ENCODE measurements around the gene KIFAP3. TPM values are rescaled to one million over a fixed set of nuclear protein-coding genes. Genes with fewer than 3 reads are reported as not detected.

Gene KIFAP3
- total and polyA plus RNA-seq, 2 of the 8 experiments (the other 6 are each of a cell fraction or from before 2014, with no cell fraction given): 1.3 to 3.2 TPM

DNA sequence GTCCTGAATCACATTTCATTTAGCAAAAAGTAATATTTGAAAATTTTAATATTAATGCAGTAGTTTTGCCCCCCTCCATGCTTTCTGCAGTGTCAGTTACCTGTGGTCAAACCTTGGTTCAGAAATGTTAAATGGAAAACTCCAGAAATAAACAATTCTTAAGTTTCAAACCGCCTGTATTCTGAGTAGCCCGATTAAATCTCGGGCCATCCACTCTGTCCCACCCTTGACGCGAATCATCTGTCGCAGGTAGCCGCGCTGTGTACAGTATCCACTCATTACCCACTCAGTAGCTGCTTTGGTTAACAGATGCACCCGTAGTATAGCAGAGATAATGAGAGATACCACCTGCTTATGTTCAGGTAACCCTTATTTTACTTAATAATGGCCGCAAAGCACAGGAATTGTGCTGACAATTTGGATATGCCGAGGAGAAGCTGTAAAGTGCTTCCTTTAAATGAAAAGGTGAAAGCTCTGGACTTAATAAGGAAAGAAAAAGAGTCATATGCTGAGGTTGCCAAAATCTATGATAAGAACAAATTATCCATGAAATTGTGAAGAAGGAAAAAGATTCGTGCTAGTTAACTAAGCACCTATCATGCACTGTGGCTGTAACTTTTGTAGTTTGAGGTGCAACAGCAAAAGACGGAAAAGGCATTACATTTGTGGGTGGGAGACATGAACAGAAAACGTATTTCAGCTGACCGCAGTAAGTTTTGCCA, 179.9 kb downstream of the KIFAP3 start:
- WGBS, 2 experiments (ENCODE audit: extremely low coverage in 1 of 2, insufficient coverage in 1 of 2, insufficient read length in 1 of 2, insufficient replicate concordance in 2 of 2, low coverage in 1 of 2, low lambda C conversion rate in 2 of 2, missing lambda C conversion rate in 1 of 2): 51% methylated on average over 15 of the region's 15 CpGs; no CpG with 5 or more reads in 1 of the 2 experiments
- H2BK120ac ChIP-seq (replicated peaks; ENCODE audit: low read depth, low read length): no peak overlapping the region
- no peak overlapping the region for H4K91ac ChIP-seq (replicated peaks; ENCODE audit: insufficient read length, low read length)
- peaks cover 0 to 10% (median 7%) of the 10 kb centered on the region in 4 experiments; a peak in 4 of 7 replicates for H3K4me1 ChIP-seq (replicated peaks in 1 of 4; ENCODE audit: control insufficient read depth in 3 of 4, insufficient read depth in 4 of 4, low read length in 3 of 4)
- H3K36me3 ChIP-seq (ENCODE audit: control insufficient read depth in 2 of 4, insufficient read depth in 4 of 4, low read length in 3 of 4): no peaks in the 10 kb centered on the region
- ChIA-PET POLR2A (ENCODE audit: partially characterized antibody) (interaction anchor here (1.5 to 2.2 kb wide), 8 partner anchors 8 to 637 kb away, joined by 3 to 12 read pairs (median 5); partner anchors contain the start of genes GORAB and METTL18), CTCF (ENCODE audit: partially characterized antibody) (interaction anchor here (1.1 kb wide), 1 partner anchor 12 kb away, joined by 3 read pairs; no protein-coding TSS in a partner anchor)
- H3K27ac ChIP-seq (ENCODE audit: low read depth, low read length): peak overlapping the region; percentile 99
- peaks cover 3% of the 10 kb centered on the region for H3K23me2 ChIP-seq (ENCODE audit: low read depth, low read length)
- no peak overlapping the region for H3K23ac ChIP-seq (ENCODE audit: insufficient read length)
- H3K9me3 ChIP-seq (ENCODE audit: insufficient read depth in 2 of 2, low read depth in 1 of 2, low read length in 1 of 2): no peaks in the 10 kb centered on the region
- peak overlapping the region; percentile 23 for H4K5ac ChIP-seq (ENCODE audit: insufficient read length, low read depth, low read length)
- H4K8ac ChIP-seq (ENCODE audit: extremely low read depth, insufficient read depth, low read length): peak overlapping the region; percentile 94
- H2BK20ac ChIP-seq (ENCODE audit: low read length): no peak overlapping the region
- H3K79me1 ChIP-seq (ENCODE audit: low read depth, low read length): peaks cover 2% of the 10 kb centered on the region; the same call in 1 of the 2 replicates
- no peaks in the 10 kb centered on the region for H3K27me3 ChIP-seq (replicated peaks in 1 of 4; ENCODE audit: control insufficient read depth in 3 of 4, extremely low read depth in 1 of 4, insufficient read depth in 3 of 4, low read length in 3 of 4)
- H4K20me1 ChIP-seq (replicated peaks in 1 of 2; ENCODE audit: control insufficient read depth in 1 of 2, insufficient read depth in 2 of 2, low read length in 2 of 2): peaks cover 0 to 7% of the 10 kb centered on the region in 2 experiments
- DNase-seq (ENCODE audit: low read depth in 1 of 2, low spot score in 2 of 2) (no peak), FAIRE-seq (no peak)
- no peak overlapping the region for H3K4ac ChIP-seq (replicated peaks; ENCODE audit: insufficient read length, low read depth, low read length)
- no peak overlapping the region; the same call in 1 of the 2 replicates for H2BK12ac ChIP-seq (ENCODE audit: low read depth, low read length)
- peak overlapping the region in 3 of 4 experiments; percentile 0 to 66 (median 53); a peak in 4 of 7 replicates for H3K9ac ChIP-seq (replicated peaks in 1 of 4; ENCODE audit: extremely low read depth in 1 of 4, low read depth in 3 of 4, low read length in 3 of 4)
- H3K4me2 ChIP-seq (ENCODE audit: insufficient read depth in 1 of 2, low read depth in 2 of 2, low read length in 2 of 2): peak overlapping the region; percentile 74 to 76
- no peak overlapping the region for H3K18ac ChIP-seq (ENCODE audit: extremely low read depth, low read length)
- H3K14ac ChIP-seq (ENCODE audit: insufficient read length): no peak overlapping the region
- peak overlapping the region in 3 of 4 experiments; percentile 16 to 89 (median 87); a peak in 5 of 8 replicates for H3K4me3 ChIP-seq (ENCODE audit: extremely low read depth in 1 of 4, insufficient read depth in 2 of 4, low read depth in 3 of 4, low read length in 4 of 4)
- H2BK15ac ChIP-seq (ENCODE audit: low read length): no peak overlapping the region
- peak overlapping the region; percentile 76 for H2AFZ ChIP-seq (ENCODE audit: low read length)
- peak overlapping the region; percentile 68 for H2BK5ac ChIP-seq (ENCODE audit: low read depth, low read length)
- no peak overlapping the region for H3K56ac ChIP-seq (replicated peaks; ENCODE audit: insufficient read length, low read depth, low read length)
- peaks cover 0 to 23% of the 10 kb centered on the region in 2 experiments; a peak in 2 of 4 replicates for H3K79me2 ChIP-seq (ENCODE audit: control insufficient read depth in 1 of 2, insufficient read depth in 2 of 2, low read length in 2 of 2)
- H2AK5ac ChIP-seq (ENCODE audit: low read depth, low read length): no peak overlapping the region
- TF ChIP-seq PHF8 (conservative IDR thresholded peaks at IDR 0.05; ENCODE audit: low read depth, low read length) (peak; percentile 42), GABPA (IDR thresholded peaks at IDR 0.05; ENCODE audit: borderline replicate concordance, insufficient read depth, low read length) (no peak)

Data from H1 (cell line).